GM23338 (cell line): Measurements from ENCODE around the gene E2F3. TPM values are rescaled to one million over a fixed set of nuclear protein-coding genes. Genes with fewer than 3 reads are reported as not detected.

Experiments
- CREB1 ChIP-seq: fragments of 250-450 bp; sonication (Bioruptor Pico); IDR thresholded peaks from 2 replicates; pipeline ENCODE4 v1.5.0; 2020; ENCODE audit warnings: low read depth, mild to moderate bottlenecking, moderate library complexity
- EZH2phosphoT487 ChIP-seq: fragments of 200-600 bp; sonication (generic); IDR thresholded peaks from one replicate; pipeline ENCODE4 v1.8.1; 2018; ENCODE audit warnings: antibody characterized with exemption; ENCODE audit not compliant: unreplicated experiment
- POLR2AphosphoS5 ChIP-seq: IDR thresholded peaks from 2 replicates; pipeline ENCODE4 v1.6.1; 2016; ENCODE audit warnings: antibody characterized with exemption, low read depth
- STAT1 ChIP-seq: IDR thresholded peaks from one replicate; pipeline ENCODE4 v1.6.1; 2016; ENCODE audit warnings: antibody characterized with exemption; ENCODE audit not compliant: unreplicated experiment
- ZNF114 ChIP-seq: fragments of 250-450 bp; sonication (Bioruptor Pico); IDR thresholded peaks from 2 replicates; pipeline ENCODE4 v1.5.0; 2020; ENCODE audit warnings: mild to moderate bottlenecking, moderate library complexity
- polyA plus RNA-seq: library from polyadenylated mRNA; unstranded; fragments of >200 nt; fragmentation: Nextera tagmentation; extraction: Ambion mirVana; gene quantifications from 2 replicates; pipeline ENCODE4 v1.2.1, GENCODE V29; 2016
- total RNA-seq: library from RNA; depleted of rRNA; stranded (reverse); fragments of >200 nt; shearing (Covaris generic); gene quantifications from 2 replicates; pipeline ENCODE4 v1.2.3, GENCODE V29; 2014
- TF ChIP-seq, protein P1 (sequence below): fragments of 250-450 bp; sonication (Bioruptor Pico); IDR thresholded peaks from 2 replicates; pipeline ENCODE4 v1.5.0; 2020; ENCODE audit warnings: mild to moderate bottlenecking, moderate library complexity
- TF ChIP-seq, protein P2 (sequence below), 2 experiments: fragments of 200-600 bp in 1 of 2; sonication (generic) in 1 of 2; conservative IDR thresholded peaks; 2 replicates each; pipeline versions ENCODE4 v1.5.1 to v1.6.1; 2016 to 2017; ENCODE audit warnings: antibody characterized with exemption in 2 of 2, low read depth in 2 of 2, mild to moderate bottlenecking in 2 of 2, moderate library complexity in 1 of 2
- TF ChIP-seq, protein P3 (sequence below): IDR thresholded peaks from 2 replicates; pipeline ENCODE4 v1.6.1; 2016; ENCODE audit warnings: antibody characterized with exemption

Gene E2F3
- total and polyA plus RNA-seq, 2 experiments from 2014 or later: 27.2 to 33.5 TPM

DNA sequence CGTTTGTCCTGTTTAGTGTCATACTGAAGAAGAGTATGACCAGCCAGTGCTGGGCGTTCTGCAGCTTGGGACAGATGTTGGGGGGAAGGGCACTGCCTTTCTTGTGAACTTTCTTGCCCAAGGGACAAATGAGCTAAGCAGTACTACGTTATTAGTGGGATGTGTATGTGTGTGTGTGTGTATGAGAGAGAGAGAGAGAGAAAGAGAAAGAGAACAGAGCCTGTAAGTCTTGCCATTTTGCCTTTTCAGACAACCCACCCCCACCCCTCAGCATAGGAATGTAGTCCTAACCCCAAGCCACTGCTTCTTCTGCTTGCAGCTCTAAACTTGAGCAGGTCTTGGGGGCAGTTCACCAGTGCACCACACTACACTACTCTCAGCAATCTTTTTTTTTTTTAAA, 45.5 kb downstream of the E2F3 start (continued):
- TF ChIP-seq, protein P1, sequence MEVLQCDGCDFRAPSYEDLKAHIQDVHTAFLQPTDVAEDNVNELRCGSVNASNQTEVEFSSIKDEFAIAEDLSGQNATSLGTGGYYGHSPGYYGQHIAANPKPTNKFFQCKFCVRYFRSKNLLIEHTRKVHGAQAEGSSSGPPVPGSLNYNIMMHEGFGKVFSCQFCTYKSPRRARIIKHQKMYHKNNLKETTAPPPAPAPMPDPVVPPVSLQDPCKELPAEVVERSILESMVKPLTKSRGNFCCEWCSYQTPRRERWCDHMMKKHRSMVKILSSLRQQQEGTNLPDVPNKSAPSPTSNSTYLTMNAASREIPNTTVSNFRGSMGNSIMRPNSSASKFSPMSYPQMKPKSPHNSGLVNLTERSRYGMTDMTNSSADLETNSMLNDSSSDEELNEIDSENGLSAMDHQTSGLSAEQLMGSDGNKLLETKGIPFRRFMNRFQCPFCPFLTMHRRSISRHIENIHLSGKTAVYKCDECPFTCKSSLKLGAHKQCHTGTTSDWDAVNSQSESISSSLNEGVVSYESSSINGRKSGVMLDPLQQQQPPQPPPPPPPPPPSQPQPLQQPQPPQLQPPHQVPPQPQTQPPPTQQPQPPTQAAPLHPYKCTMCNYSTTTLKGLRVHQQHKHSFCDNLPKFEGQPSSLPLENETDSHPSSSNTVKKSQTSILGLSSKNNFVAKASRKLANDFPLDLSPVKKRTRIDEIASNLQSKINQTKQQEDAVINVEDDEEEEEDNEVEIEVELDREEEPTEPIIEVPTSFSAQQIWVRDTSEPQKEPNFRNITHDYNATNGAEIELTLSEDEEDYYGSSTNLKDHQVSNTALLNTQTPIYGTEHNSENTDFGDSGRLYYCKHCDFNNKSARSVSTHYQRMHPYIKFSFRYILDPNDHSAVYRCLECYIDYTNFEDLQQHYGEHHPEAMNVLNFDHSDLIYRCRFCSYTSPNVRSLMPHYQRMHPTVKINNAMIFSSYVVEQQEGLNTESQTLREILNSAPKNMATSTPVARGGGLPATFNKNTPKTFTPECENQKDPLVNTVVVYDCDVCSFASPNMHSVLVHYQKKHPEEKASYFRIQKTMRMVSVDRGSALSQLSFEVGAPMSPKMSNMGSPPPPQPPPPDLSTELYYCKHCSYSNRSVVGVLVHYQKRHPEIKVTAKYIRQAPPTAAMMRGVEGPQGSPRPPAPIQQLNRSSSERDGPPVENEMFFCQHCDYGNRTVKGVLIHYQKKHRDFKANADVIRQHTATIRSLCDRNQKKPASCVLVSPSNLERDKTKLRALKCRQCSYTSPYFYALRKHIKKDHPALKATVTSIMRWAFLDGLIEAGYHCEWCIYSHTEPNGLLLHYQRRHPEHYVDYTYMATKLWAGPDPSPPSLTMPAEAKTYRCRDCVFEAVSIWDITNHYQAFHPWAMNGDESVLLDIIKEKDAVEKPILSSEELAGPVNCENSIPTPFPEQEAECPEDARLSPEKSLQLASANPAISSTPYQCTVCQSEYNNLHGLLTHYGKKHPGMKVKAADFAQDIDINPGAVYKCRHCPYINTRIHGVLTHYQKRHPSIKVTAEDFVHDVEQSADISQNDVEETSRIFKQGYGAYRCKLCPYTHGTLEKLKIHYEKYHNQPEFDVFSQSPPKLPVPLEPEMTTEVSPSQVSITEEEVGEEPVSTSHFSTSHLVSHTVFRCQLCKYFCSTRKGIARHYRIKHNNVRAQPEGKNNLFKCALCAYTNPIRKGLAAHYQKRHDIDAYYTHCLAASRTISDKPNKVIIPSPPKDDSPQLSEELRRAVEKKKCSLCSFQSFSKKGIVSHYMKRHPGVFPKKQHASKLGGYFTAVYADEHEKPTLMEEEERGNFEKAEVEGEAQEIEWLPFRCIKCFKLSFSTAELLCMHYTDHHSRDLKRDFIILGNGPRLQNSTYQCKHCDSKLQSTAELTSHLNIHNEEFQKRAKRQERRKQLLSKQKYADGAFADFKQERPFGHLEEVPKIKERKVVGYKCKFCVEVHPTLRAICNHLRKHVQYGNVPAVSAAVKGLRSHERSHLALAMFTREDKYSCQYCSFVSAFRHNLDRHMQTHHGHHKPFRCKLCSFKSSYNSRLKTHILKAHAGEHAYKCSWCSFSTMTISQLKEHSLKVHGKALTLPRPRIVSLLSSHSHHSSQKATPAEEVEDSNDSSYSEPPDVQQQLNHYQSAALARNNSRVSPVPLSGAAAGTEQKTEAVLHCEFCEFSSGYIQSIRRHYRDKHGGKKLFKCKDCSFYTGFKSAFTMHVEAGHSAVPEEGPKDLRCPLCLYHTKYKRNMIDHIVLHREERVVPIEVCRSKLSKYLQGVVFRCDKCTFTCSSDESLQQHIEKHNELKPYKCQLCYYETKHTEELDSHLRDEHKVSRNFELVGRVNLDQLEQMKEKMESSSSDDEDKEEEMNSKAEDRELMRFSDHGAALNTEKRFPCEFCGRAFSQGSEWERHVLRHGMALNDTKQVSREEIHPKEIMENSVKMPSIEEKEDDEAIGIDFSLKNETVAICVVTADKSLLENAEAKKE (CRISPR knock-in tag): no peak
- no peak for TF ChIP-seq STAT1
- TF ChIP-seq ZNF114: no peak
- TF ChIP-seq EZH2phosphoT487: no peak
- TF ChIP-seq, protein P2, sequence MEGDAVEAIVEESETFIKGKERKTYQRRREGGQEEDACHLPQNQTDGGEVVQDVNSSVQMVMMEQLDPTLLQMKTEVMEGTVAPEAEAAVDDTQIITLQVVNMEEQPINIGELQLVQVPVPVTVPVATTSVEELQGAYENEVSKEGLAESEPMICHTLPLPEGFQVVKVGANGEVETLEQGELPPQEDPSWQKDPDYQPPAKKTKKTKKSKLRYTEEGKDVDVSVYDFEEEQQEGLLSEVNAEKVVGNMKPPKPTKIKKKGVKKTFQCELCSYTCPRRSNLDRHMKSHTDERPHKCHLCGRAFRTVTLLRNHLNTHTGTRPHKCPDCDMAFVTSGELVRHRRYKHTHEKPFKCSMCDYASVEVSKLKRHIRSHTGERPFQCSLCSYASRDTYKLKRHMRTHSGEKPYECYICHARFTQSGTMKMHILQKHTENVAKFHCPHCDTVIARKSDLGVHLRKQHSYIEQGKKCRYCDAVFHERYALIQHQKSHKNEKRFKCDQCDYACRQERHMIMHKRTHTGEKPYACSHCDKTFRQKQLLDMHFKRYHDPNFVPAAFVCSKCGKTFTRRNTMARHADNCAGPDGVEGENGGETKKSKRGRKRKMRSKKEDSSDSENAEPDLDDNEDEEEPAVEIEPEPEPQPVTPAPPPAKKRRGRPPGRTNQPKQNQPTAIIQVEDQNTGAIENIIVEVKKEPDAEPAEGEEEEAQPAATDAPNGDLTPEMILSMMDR (conservative IDR thresholded peaks at IDR 0.05; ENCODE audit: low read depth in 2 of 2): no peak
- TF ChIP-seq POLR2AphosphoS5: no peak
- no peak for TF ChIP-seq CREB1
- TF ChIP-seq, protein P3, sequence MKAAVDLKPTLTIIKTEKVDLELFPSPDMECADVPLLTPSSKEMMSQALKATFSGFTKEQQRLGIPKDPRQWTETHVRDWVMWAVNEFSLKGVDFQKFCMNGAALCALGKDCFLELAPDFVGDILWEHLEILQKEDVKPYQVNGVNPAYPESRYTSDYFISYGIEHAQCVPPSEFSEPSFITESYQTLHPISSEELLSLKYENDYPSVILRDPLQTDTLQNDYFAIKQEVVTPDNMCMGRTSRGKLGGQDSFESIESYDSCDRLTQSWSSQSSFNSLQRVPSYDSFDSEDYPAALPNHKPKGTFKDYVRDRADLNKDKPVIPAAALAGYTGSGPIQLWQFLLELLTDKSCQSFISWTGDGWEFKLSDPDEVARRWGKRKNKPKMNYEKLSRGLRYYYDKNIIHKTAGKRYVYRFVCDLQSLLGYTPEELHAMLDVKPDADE: no peak
